Forelimb muscle (tissue), 1 donor: ENCODE results near the gene CDK2. TPM values are rescaled to one million over a fixed set of nuclear protein-coding genes. Genes with fewer than 3 reads are reported as not detected.

Experiments used
- DNase-seq: peaks from one replicate; pipeline ENCODE4 v3.0.0-alpha.2; 2013; ENCODE audit warnings: low read depth
- polyA plus RNA-seq: library from polyadenylated mRNA; unstranded; fragments of 120-200 nt; gene quantifications from one replicate; pipeline ENCODE4 v1.2.1, GENCODE V29; 2013; ENCODE audit not compliant: insufficient read length

Gene CDK2
- polyA plus RNA-seq, 1 donor: 23.4 TPM

DNA sequence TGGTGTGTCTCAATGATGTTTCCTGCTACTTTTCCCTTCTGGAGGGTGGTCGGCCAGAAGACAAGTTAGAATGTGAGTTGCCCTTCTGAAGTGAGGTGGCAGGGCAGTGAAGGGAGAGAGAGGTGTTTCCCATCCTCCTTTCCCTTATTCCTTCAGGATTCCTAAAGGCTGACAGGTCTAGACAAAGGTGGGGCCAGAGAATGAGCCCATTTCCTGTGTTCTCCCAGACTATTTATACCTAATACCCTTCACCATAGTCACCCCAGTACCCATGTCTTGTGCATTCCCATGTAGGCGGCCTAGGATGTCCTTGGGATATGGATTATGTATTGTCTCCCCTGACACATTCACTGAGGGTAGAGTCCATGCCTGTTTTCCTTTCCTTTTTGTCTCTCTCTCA, 28.6 kb upstream of the CDK2 start:
- no peak for DNase-seq

DNA sequence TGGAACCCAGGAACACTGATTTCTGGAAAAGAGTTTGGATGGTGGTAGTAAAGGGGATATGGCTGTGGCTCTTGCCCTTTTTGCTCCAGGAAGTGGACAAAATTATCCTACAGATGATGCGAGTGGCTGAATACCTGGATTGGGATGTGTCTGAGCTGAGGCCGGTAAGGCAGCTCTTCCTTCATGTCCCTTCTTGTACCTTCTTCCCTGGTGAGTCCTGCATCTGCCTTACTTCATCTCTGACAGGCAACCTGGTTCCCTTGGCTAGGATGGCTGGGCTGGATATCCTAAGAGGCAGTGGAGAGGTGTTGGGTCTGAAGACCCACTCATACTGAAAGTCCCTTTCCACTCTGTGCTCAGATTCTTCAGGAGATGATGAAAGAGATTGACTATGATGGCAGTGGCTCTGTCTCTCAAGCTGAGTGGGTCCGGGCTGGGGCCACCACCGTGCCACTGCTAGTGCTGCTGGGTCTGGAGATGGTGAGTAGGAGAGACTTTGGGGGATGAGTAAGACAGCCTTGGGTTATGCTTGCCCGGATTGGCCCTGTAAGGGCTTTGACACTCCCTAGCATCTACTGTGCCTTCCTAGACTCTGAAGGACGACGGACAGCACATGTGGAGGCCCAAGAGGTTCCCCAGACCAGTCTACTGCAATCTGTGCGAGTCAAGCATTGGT, 27.7 kb upstream of the CDK2 start:
- no peak for DNase-seq

DNA sequence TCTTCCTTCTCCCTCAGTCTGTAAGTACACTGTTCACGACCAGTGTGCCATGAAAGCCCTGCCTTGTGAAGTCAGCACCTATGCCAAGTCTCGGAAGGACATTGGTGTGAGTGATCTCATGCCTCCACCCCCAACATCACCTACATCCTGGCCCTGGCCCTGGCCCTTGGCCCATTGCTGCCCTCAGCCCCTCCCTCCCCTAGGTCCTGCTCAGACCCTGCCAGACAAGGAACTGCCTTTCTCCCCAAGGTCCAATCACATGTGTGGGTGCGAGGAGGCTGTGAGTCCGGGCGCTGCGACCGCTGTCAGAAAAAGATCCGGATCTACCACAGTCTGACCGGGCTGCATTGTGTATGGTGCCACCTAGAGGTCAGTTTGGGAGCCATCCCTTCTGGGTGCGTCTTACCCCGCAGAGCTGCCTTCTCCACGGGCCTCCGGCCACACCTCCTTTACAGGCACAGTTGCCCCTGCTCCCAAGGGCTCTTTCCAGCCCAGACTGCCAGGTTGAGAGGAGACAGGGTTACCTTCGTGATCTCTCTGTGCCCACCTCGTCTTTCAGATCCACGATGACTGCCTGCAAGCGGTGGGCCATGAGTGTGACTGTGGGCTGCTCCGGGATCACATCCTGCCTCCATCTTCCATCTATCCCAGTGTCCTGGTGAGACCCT, 26.4 kb upstream of the CDK2 start:
- DNase-seq: peak; percentile 69

GRCh38 chr12:55942055-55942454, 24.6 kb upstream of the CDK2 start:
- DNase-seq: no peak

DNA sequence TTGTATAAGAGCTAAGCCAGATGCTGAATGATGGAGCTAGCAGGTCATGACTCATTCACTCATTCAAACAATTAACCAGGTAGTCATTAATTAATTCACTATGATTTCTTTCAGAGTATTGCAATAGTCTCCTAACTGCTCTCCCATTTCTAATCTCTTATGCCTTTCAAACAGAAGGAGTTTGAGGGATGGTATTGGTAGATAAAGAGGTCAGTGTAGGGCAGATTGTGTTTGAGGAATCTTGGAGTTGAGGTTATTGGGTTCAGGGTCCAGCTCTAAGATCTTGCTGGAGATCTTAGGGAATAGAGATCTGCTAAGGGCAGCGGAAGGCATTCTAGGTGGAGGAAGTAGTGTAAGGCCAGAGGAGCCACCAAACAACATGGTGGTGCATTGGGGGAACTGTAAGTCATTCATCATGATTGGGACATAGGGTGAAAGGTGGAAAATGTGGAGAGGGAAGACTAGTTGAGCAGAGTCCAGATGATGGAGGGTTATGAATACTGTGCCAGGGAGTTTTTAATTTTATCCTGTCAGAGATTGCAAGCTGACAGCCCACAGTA, 24.0 kb upstream of the CDK2 start:
- no peak for DNase-seq

DNA sequence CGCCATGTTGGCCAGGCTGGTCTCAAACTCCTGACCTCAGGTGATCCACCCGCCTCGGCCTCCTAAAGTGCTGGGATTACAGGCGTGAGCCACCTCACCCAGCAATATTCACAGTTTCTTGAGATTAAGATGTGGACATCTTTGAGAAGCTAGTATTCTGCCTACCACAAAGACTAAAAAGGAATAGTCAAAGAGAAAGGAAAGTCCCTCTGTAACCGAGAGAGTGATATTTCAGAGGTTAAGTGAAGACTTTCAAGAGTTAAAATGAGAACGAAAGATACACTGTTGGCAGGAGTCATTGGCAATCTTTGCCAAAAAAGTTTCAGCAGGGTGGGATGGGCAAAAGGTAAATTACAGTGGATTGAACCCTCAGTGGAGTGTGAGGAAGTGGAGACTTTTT, 20.1 kb upstream of the CDK2 start:
- no peak for DNase-seq

- no peak for DNase-seq
These were observed 11.3 kb upstream of the CDK2 start for GRCh38 chr12:55955344-55955743.

- no peak for DNase-seq
These were observed 10.7 kb upstream of the CDK2 start for GRCh38 chr12:55955800-55956508.

DNA sequence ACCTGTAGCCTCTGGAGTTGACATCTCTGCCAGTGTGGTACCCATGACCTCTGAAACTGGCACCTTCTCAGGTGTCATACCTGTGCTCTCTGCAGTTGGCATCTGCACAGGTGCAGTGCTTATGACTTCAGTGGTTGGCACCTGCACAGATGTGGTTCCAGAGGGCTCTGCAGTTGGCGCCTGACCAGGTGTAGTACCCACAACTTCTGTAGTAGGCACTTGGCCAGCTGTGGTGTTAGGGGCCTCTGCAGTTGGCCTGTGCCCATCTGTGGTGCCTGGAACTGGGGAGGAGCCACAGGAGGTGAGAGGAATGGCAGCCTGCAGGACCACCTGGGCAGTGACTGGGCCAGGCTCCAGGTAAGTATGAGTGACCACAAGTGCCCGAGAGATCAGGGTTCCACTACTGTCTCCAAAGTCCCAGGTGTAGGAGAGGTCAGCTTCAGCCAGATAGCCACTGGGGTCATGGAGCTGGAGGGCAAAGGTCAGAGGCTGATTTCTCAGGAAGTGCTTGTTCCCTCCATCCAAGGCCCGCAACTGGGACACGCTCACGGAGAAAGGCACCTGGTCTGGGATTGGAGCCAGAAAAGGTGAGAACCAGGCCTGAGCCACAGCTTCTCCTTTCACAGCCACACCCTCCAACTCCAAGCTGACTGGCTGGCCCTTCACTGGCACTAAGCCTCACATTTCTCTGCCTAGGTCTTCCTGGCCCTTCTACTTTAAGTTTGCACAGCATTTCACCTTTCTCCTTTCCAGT, 9.3 kb upstream of the CDK2 start:
- no peak for DNase-seq

DNA sequence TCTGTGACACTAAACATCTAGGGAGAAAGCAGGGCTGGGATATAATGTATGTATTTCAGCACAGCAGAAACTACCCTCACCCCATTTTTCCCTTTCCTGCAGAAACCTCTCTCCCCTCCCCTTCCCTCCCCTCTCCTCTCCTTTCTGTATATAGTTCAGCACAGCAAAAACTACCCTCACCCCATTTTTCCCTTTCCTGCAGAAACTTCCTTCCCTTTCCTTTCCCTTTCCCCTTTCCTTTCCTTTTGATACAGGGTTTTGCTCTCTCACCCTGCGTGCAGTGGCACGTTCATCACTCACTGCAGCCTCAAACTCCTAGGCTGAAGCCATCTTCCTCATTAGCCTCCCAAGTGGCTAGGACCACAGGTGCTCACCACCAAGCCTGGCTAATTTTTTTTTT, 2.9 kb upstream of the CDK2 start:
- no peak for DNase-seq

- no peak for DNase-seq
These were observed 1.4 kb upstream of the CDK2 start for GRCh38 chr12:55965240-55965639.

DNA sequence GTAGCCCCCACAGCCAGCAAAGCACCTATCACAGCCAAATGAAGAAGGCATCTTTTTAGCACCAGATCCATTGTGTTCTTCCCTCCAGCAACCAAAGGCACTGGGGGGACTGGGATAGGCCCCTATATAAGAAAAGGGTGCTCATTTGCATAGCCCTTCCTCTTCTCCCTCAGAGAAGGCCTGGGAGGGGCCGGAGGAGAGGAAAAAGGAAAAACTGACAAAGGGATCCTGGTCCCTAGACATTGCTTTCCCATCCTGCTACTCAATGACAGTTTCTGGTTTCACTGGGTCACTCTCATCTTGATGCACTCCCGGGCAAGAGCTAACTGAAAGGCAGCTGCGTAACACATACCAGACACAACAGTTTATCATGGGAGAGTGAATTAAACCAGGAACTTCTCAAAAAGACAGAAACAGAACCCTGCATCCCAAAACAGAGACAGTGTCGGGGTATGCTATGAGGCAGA, 656 bp upstream of the CDK2 start, which contains the start of gene PMEL:
PMEL (minus strand) TSS at position 102 of the 467 bp plus-strand sequence; CDS start at position 71, 31 bp downstream.
- DNase-seq: no peak

DNA sequence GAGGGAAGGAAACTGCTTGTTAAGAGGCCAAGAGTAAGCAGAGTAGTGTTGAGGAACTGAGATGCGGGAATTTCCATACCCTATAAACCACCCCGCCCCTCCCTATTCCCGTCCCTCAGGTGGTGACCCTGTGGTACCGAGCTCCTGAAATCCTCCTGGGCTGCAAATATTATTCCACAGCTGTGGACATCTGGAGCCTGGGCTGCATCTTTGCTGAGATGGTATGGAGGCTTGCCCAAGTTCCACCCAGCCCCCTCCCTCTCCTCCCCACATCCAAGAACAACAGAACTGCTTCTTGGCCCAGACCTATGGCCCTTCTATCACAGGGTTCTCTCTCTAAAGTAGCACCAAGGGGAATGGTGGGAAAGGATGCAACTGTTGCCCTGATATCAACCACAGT, 2.7 kb downstream of the CDK2 start:
- DNase-seq: no peak

DNA sequence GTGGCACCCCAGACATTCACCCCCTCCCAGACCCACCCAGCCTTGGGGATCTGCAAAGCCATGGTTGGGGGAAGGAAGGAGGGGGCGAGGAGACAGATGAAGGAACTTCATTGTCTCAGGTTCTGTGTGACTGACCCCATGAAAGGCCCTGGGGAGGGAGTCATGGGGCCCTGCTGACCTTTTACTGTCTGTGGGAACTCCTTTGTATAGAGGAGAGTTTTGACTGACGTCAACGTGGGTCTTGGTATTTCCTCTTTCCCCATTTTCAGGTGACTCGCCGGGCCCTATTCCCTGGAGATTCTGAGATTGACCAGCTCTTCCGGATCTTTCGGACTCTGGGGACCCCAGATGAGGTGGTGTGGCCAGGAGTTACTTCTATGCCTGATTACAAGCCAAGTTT, 4.1 kb downstream of the CDK2 start:
- DNase-seq: no peak

DNA sequence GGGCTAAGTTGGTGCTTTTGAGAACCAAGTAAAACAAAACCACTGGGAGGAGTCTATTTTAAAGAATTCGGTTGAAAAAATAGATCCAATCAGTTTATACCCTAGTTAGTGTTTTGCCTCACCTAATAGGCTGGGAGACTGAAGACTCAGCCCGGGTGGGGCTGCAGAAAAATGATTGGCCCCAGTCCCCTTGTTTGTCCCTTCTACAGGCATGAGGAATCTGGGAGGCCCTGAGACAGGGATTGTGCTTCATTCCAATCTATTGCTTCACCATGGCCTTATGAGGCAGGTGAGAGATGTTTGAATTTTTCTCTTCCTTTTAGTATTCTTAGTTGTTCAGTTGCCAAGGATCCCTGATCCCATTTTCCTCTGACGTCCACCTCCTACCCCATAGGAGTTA, 5.4 kb downstream of the CDK2 start:
- no peak for DNase-seq

DNA sequence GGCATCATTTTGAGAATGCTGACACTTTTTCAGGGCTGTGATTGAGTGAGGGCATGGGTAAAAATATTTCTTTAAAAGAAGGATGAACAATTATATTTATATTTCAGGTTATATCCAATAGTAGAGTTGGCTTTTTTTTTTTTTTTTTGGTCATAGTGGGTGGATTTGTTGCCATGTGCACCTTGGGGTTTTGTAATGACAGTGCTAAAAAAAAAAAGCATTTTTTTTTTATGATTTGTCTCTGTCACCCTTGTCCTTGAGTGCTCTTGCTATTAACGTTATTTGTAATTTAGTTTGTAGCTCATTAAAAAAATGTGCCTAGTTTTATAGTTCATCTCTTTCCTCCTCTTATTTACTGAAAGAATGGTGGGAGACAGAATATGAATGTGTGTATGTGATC, 5.8 kb downstream of the CDK2 start:
- no peak for DNase-seq

DNA sequence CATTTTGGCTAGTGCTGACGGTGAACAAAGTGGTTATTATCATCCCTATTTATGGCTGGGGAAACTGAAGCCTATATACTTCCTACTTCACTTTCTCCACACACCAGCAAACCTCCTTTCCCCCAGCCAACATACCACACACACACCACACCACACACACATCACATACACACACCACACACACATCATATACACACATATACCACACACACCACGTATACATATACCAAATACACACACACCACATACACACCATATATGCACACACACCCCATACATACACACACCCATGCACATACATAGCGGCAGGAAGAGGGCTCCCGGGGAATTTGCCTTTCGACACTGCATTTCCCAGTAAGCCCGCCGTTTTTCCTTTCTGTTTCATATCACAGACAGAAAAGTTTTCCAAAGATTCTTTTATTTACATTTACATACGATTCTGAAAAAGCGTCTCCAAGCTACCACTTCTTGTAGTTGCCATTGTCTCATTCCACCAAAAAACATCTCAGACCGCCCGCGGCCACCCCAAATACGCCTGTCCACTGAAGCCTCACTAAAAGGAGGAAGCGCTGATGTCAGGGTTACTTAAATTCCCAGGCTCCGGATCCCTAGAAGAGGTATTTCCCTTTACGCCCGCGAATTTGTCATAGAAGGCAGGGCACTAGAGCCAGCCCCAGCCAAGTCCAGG, 6.4 kb downstream of the CDK2 start:
- DNase-seq: no peak

DNA sequence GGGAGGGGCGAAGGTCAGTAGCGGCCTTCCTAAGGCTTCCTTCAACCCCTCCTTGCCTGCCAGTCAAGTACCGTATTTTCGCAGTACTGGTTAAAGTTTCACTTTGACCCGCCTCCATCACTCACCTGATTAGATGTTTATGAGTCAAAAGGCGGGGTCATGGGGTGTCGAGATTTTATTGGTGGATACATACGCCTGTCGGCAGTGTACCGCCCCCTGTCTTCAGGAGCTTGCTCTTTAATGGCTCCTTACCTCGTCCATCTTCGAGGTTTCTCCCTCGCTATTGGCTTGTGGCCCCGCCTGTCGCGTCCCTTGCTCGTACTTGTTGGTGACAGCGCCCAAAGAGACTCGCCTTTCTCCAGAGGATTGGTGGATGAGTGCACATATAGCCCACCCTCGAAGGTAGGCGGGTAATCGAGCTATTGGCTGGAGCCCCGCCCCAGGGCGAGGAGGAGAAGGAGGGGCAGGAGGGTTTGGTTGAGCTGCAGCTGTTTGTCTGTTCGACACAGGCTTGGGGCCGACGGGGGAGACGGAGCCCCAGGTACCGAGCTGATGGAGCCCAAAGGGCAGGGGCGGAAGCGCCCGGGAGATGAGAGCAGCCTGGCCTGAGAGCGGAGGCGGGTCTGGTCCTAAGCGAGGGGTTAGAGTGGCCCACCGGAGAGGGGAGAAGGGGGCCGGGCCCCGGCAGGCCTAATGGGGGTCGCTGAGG, 7.1 kb downstream of the CDK2 start, which contains the start of gene RAB5B:
RAB5B (plus strand) TSS at position 480 of the 709 bp plus-strand sequence. CDS start 12,883 bp downstream, outside the sequence.
- DNase-seq: peak; percentile 100

- DNase-seq: no peak
These were observed 7.7 kb downstream of the CDK2 start for GRCh38 chr12:55974308-55974730.

- DNase-seq: no peak
These were observed 11.8 kb downstream of the CDK2 start for GRCh38 chr12:55978393-55978792.
